Measurements from ENCODE around the gene KCMF1. TPM values are rescaled to one million over a fixed set of nuclear protein-coding genes. Genes with fewer than 3 reads are reported as not detected.

The KCMF1 gene
- total RNA-seq, 1 donor from 2014 or later = 64.2 TPM

DNA sequence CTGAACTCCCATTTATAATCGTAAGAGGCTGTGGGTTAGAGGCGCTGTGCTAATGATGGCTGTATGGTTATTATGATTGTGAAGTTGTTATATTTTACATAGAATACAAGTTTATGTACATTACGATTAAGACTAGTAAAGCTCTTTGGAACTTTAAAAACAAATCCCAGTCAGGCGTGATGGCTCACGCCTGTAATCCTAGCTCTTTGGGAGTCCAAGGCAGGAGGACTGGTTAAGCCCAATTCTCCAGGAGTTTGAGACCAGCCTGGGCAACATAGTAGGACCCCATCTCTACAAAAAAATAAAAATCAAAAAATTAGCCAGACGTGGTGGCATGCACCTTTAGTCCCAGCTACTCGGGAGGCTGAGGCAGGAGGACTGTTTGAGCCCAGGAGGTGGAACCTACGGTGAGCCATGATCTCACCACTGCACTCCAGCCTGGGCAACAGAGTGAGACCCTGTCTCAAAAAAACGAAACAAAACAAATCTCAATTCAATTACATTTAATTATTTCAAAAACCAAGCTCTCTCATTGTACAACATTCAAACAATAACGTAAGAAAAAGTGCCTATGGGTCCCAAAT is 23.9 kb upstream of the KCMF1 start:
- intact Hi-C loops (cut with DNase I) = no loop called here

DNA sequence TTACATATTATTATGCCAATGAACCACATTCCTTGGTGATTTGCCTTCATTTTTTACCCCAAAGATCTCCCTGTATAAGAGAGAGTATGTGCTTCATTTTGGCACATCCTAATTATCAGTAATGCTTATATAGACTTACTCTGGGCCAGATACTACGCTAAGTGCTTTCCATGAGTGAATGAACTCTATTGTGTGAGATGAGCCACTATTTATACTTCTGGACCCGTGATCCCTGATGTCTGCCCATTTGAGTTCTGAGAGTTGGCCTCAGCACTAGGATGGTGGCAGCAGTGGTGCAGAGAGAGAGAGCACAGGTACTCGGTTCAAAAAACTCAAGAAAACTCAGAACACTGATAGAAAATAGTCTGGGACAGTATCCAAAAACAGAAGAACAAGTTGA is 17.4 kb upstream of the KCMF1 start:
- TF ChIP-seq, protein P1, sequence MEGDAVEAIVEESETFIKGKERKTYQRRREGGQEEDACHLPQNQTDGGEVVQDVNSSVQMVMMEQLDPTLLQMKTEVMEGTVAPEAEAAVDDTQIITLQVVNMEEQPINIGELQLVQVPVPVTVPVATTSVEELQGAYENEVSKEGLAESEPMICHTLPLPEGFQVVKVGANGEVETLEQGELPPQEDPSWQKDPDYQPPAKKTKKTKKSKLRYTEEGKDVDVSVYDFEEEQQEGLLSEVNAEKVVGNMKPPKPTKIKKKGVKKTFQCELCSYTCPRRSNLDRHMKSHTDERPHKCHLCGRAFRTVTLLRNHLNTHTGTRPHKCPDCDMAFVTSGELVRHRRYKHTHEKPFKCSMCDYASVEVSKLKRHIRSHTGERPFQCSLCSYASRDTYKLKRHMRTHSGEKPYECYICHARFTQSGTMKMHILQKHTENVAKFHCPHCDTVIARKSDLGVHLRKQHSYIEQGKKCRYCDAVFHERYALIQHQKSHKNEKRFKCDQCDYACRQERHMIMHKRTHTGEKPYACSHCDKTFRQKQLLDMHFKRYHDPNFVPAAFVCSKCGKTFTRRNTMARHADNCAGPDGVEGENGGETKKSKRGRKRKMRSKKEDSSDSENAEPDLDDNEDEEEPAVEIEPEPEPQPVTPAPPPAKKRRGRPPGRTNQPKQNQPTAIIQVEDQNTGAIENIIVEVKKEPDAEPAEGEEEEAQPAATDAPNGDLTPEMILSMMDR (IDR thresholded peaks at IDR 0.05) = no peak
- no peak for DNase-seq
- intact Hi-C loops (cut with DNase I) = no loop called here
- Histone ChIP-seq H3K9me3 (no peaks in the 10 kb centered on the region), H3K36me3 (no peaks in the 10 kb centered on the region), H3K4me3 (no peak overlapping the region), H3K4me1 (peaks cover 5% of the 10 kb centered on the region), H3K27ac (no peak overlapping the region), H3K27me3 (ENCODE audit: low read depth) (no peaks in the 10 kb centered on the region)
- ATAC-seq = no peak

More for the DNA sequence above, 23.9 kb upstream of the KCMF1 start:
- TF ChIP-seq, protein P1 (IDR thresholded peaks at IDR 0.05) = no peak
- H3K27me3 ChIP-seq (ENCODE audit: low read depth) = no peaks in the 10 kb centered on the region
- no peaks in the 10 kb centered on the region for H3K9me3 ChIP-seq
- no peaks in the 10 kb centered on the region for H3K36me3 ChIP-seq
- no peak overlapping the region for H3K27ac ChIP-seq
- no peak overlapping the region for H3K4me3 ChIP-seq
- DNase-seq (no peak), ATAC-seq (no peak)
- no peaks in the 10 kb centered on the region for H3K4me1 ChIP-seq

DNA sequence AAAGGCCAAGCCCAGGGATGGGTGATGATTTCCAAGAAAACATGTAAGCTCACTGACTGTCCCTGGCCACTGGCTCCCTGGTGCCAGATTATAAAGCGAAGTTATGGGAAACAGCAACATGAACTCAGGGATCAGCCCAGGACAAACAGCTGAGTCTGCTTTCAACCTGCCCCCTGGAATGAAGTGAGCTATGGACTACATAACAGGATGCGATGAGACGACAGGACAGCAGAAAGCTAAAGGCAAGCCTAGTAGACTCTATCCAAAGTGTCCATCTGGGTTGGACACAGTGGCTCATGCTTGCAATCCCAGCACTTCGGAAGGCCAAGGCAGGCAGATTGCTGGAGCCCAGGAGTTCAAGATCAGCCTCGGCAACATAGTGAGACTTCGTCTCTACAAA is 16.6 kb upstream of the KCMF1 start:
- H3K4me3 ChIP-seq = no peak overlapping the region
- no peak overlapping the region for H3K27ac ChIP-seq
- intact Hi-C loops (cut with DNase I) = no loop called here
- H3K9me3 ChIP-seq = no peaks in the 10 kb centered on the region
- TF ChIP-seq, protein P1 (IDR thresholded peaks at IDR 0.05) = no peak
- no peak for ATAC-seq
- no peaks in the 10 kb centered on the region for H3K27me3 ChIP-seq (ENCODE audit: low read depth)
- no peak for DNase-seq
- no peaks in the 10 kb centered on the region for H3K36me3 ChIP-seq
- peaks cover 5% of the 10 kb centered on the region for H3K4me1 ChIP-seq

DNA sequence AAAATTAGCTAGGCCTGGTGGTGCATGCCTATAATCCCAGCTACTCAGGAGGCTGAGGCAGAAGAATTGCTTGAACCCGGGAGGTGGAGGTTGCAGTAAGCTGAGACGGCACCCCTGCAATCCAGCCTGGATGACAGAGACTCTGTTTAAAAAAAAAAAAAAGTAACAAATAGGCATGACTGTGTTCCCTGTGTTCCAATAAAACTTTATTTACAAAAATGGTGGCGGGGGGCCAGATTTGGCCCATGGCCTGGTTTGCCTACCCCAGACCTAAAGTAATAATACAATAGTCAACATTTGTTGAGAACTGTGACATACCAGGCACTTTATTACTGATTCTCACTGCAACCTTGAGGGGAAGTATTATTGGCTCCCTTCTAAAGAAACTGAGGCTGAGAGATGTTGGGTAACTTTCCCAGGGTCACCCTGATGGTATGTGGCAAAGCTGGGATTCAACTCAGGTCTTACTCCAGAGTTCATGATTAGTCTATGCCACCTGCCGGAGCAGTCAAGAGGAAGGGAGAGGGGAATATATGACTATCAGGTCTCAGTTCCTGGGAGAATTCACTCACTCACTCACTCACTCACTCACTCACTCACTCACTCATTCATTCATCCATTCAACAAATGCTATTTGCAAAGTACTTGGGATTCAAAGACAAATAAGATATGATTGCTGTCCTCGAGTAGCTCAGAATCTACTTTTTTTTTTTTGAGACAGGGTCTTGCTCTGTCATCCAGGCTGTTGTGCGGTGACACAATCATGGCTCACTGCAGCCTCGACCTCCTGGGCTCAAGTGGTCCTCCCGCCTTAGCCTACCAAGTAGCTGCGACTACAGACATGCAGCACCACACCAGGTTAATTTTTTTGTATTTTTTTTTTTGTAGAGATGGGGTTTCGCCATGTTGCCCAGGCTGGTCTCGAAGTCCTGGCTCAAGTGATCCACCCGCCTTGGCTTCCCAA is 14.3 kb upstream of the KCMF1 start:
- TF ChIP-seq, protein P1 (IDR thresholded peaks at IDR 0.05) = no peak
- no peak for ATAC-seq
- Histone ChIP-seq H3K4me3 (no peak overlapping the region), H3K27me3 (ENCODE audit: low read depth) (no peaks in the 10 kb centered on the region), H3K9me3 (no peaks in the 10 kb centered on the region), H3K27ac (no peak overlapping the region), H3K36me3 (no peaks in the 10 kb centered on the region), H3K4me1 (peaks cover 5% of the 10 kb centered on the region)
- no peak for DNase-seq
- intact Hi-C loops (cut with DNase I) = no loop called here

DNA sequence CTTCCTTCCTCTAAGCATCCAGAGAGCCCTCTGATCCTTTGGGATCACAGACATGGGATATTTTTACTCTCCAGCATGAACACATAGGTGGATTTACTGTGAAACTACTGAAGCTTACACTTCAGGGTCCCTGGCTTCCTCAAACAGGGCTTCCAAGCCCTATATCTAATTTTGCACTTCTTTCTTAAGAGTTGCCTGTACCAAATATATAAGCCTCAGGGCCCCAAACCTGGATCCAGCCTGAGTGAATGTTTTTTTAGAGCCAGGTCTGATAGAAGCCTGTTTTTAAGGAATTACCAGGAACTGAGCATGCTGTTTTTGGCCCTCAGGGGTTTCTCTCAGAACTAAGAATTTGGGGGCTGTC is 13.2 kb upstream of the KCMF1 start:
- intact Hi-C loops (cut with DNase I) = no loop called here

More for the DNA sequence above, 13.2 kb upstream of the KCMF1 start:
- Histone ChIP-seq H3K4me1 (peaks cover 5% of the 10 kb centered on the region), H3K9me3 (no peaks in the 10 kb centered on the region), H3K4me3 (no peak overlapping the region), H3K27me3 (ENCODE audit: low read depth) (no peaks in the 10 kb centered on the region), H3K36me3 (no peaks in the 10 kb centered on the region), H3K27ac (no peak overlapping the region)
- DNase-seq (no peak), ATAC-seq (no peak)
- TF ChIP-seq, protein P1 (IDR thresholded peaks at IDR 0.05) = no peak
